Activated T-cell treated with anti-CD3 and anti-CD28 coated beads, Interleukin-2, amount 50 U/mL, for 4 hours (primary cell): ENCODE results near the gene CNOT10. TPM values are rescaled to one million over a fixed set of nuclear protein-coding genes. Genes with fewer than 3 reads are reported as not detected.

Experiments
- total RNA-seq, 3 donors: library from RNA; stranded (reverse); gene quantifications; one replicate each; pipeline ENCODE4 v1.2.1, GENCODE V29; 2021

The CNOT10 gene
- total RNA-seq, 3 donors from 2014 or later, result 48.3 to 50.1 (median 48.6) TPM

Other genes starting within 250 kb of the CNOT10 start
- 10 to 100 TPM; 44.3 to 60.9 (median 47.9) TPM for gene CMTM6, start 182.3 kb upstream of the CNOT10 start, total RNA-seq
- gene DYNC1LI1, start 114.3 kb upstream of the CNOT10 start, total RNA-seq, result 10 to 100 TPM; 53.1 to 54.1 (median 53.3) TPM
- gene TRIM71, start 132.8 kb downstream of the CNOT10 start, total RNA-seq, result under 1 TPM; 0.18 to 0.25 (median 0.19) TPM